HepG2 (cell line): ENCODE measurements around the gene GCNT4. TPM values are rescaled to one million over a fixed set of nuclear protein-coding genes. Genes with fewer than 3 reads are reported as not detected.

Experiments used
- ATAC-seq: fragments of 200-7000 bp; cut with Tn5 transposase; 3 replicates; pipeline ENCODE4 v1.9.1; 2020; ENCODE audit warnings: mild to moderate bottlenecking, moderate library complexity
- BruUV-seq: library from RNA; stranded (reverse); fragments of 400-500 nt; replicated peaks from 2 replicates; lab custom pipeline; 2021; lab: Mats Ljungman, UMichigan
- CTCF ChIA-PET: fragments of 300-600 bp; formaldehyde crosslinking; extraction: SDS; loops from one replicate; lab custom pipeline; 2021; ENCODE audit warnings: low total read pairs, inconsistent platforms, low intra/inter-chr PET ratio; lab: Yijun Ruan, JAX
- POLR2A ChIA-PET: fragments of 350-600 bp; sonication (Branson Sonifier 250); formaldehyde crosslinking; loops from one replicate; lab custom pipeline; 2020; ENCODE audit warnings: antibody characterized with exemption, inconsistent platforms; lab: Yijun Ruan, JAX
- DNase-seq: peaks from one replicate; pipeline ENCODE4 v3.0.0-alpha.2; 2015; ENCODE audit warnings: low spot score
- FAIRE-seq: peaks from 3 replicates; lab custom pipeline; 2011; peaks lifted over from hg19 to GRCh38; lab: Jason Lieb, UNC
- H2AFZ ChIP-seq: one replicate; pipeline ENCODE4 v1.6.1; 2011; ENCODE audit warnings: low read length, inconsistent platforms
- H3K27ac ChIP-seq: fragments of 300-600 bp; 3 replicates; pipeline ENCODE4 v1.8.0; 2011; ENCODE audit warnings: mixed run types, mild to moderate bottlenecking, mixed read lengths, low read length, inconsistent platforms; ENCODE audit not compliant: insufficient read depth; ENCODE audit errors: extremely low read length
- H3K27me3 ChIP-seq, 2 experiments: fragments of 200-600 bp in 1 of 2; 2 replicates in 1 of 2; 3 replicates in 1 of 2; pipeline versions ENCODE4 v1.6.0 to v1.8.0; 2011; ENCODE audit warnings: low read length in 2 of 2, mild to moderate bottlenecking in 2 of 2, moderate library complexity in 2 of 2, inconsistent platforms in 1 of 2; ENCODE audit not compliant: insufficient read depth in 2 of 2, control insufficient read depth in 1 of 2
- H3K36me3 ChIP-seq, 2 experiments: fragments of 200-600 bp in 1 of 2; replicated peaks in 1 of 2; 2 replicates in 1 of 2; 3 replicates in 1 of 2; pipeline versions ENCODE4 v1.5.1 to v1.8.0; 2011; ENCODE audit warnings: low read length in 2 of 2, inconsistent platforms in 1 of 2; ENCODE audit not compliant: insufficient read depth in 2 of 2, control insufficient read depth in 1 of 2
- H3K4me1 ChIP-seq: 2 replicates; pipeline ENCODE4 v1.5.1; 2012; ENCODE audit warnings: low read length, inconsistent platforms; ENCODE audit not compliant: insufficient read depth
- H3K4me2 ChIP-seq: 2 replicates; pipeline ENCODE4 v1.6.0; 2011; ENCODE audit warnings: low read depth, low read length, inconsistent platforms
- H3K4me3 ChIP-seq, 3 experiments: fragments of 200-600 bp in 1 of 3; sonication (generic), shearing (Covaris generic) in 1 of 3; replicated peaks in 1 of 3; 2 replicates each; pipeline ENCODE4 v1.5.1; 2011 to 2016; ENCODE audit warnings: low read length in 3 of 3, inconsistent platforms in 2 of 3, low read depth in 2 of 3, mild to moderate bottlenecking in 2 of 3, control low read depth in 1 of 3, mixed read lengths in 1 of 3; ENCODE audit not compliant: insufficient read depth in 1 of 3
- H3K79me2 ChIP-seq: one replicate; pipeline ENCODE4 v1.6.1; 2011; ENCODE audit warnings: low read length, inconsistent platforms; ENCODE audit not compliant: insufficient read depth
- H3K9ac ChIP-seq: 2 replicates; pipeline ENCODE4 v1.6.0; 2011; ENCODE audit warnings: mild to moderate bottlenecking, low read depth, low read length, inconsistent platforms; ENCODE audit not compliant: insufficient read depth
- H3K9me3 ChIP-seq: 2 replicates; pipeline ENCODE4 v1.5.1; 2012; ENCODE audit warnings: mild to moderate bottlenecking, low read length
- H4K20me1 ChIP-seq: 2 replicates; pipeline ENCODE4 v1.6.0; 2011; ENCODE audit warnings: inconsistent platforms, mild to moderate bottlenecking, low read length, moderate library complexity; ENCODE audit not compliant: insufficient read depth
- CREM ChIP-seq, 2 experiments: sonication (generic) in 1 of 2; formaldehyde crosslinking in 1 of 2; IDR thresholded peaks; 2 replicates each; pipeline versions ENCODE4 v1.4.0 to v1.6.1; 2016 to 2020; ENCODE audit warnings: antibody characterized with exemption in 1 of 2, mild to moderate bottlenecking in 1 of 2, missing genetic modification reagents in 1 of 2
- DZIP1 ChIP-seq: sonication (generic); formaldehyde crosslinking; IDR thresholded peaks from 2 replicates; pipeline ENCODE4 v1.5.0; 2020; ENCODE audit warnings: mild to moderate bottlenecking, missing genetic modification reagents
- FOXP1 ChIP-seq, 2 experiments: fragments of 450-650 bp in 1 of 2; IDR thresholded peaks; 2 replicates each; pipeline ENCODE4 v1.6.1; 2017 to 2018; ENCODE audit warnings: antibody characterized with exemption in 1 of 2
- HINFP ChIP-seq: sonication (generic); formaldehyde crosslinking; IDR thresholded peaks from 2 replicates; pipeline ENCODE4 v1.4.0; 2020; ENCODE audit warnings: low read depth, mild to moderate bottlenecking, missing genetic modification reagents
- KLF13 ChIP-seq: sonication (generic); formaldehyde crosslinking; IDR thresholded peaks from 2 replicates; pipeline ENCODE4 v1.4.0; 2020; ENCODE audit warnings: mild to moderate bottlenecking, missing genetic modification reagents
- MAFK ChIP-seq, 2 experiments: IDR thresholded peaks in 1 of 2; conservative IDR thresholded peaks in 1 of 2; 2 replicates each; pipeline ENCODE4 v1.6.1; 2011; ENCODE audit warnings: improper control_type of control experiment in 2 of 2, low read length in 2 of 2
- NR2C2 ChIP-seq: sonication (generic); formaldehyde crosslinking; IDR thresholded peaks from 2 replicates; pipeline ENCODE4 v1.4.0; 2020; ENCODE audit warnings: missing genetic modification reagents, mild to moderate bottlenecking, moderate library complexity, borderline replicate concordance
- TCF7 ChIP-seq: sonication (generic); IDR thresholded peaks from 2 replicates; pipeline ENCODE4 v1.6.1; 2016; ENCODE audit warnings: antibody characterized with exemption, low read depth
- TEAD3 ChIP-seq: optimal IDR thresholded peaks from 2 replicates; pipeline ENCODE3; 2016; ENCODE audit warnings: borderline replicate concordance
- U2AF1 ChIP-seq: fragments of 200-400 bp; formaldehyde crosslinking; optimal IDR thresholded peaks from 2 replicates; pipeline ENCODE3; 2017; ENCODE audit warnings: mild to moderate bottlenecking, low read depth, low read length
- ZNF143 ChIP-seq: sonication (generic); formaldehyde crosslinking; IDR thresholded peaks from 2 replicates; pipeline ENCODE4 v1.4.0; 2020; ENCODE audit warnings: missing genetic modification reagents
- ZNF281 ChIP-seq: sonication (generic); formaldehyde crosslinking; IDR thresholded peaks from 2 replicates; pipeline ENCODE4 v1.4.0; 2020; ENCODE audit warnings: missing genetic modification reagents, borderline replicate concordance
- ZNF747 ChIP-seq: sonication (generic); formaldehyde crosslinking; IDR thresholded peaks from 2 replicates; pipeline ENCODE4 v1.8.1; 2023; ENCODE audit warnings: missing genetic modification reagents, mild to moderate bottlenecking, borderline replicate concordance
- WGBS: methylation state at CpG from one replicate; pipeline ENCODE4 v1.1.6; 2017; ENCODE audit warnings: low lambda C conversion rate; 5-methylcytosine and 5-hydroxymethylcytosine counted together
- in situ Hi-C: cut with HindIII; loops from 2 replicates; pipeline ENCODE4 v1.10.0; 2017; ENCODE audit warnings: low pct_unique_long_range_greater_than_20kb; ENCODE audit not compliant: extremely low pct_ligation_motif_present
- intact Hi-C: fragments of 100-400 bp; cut with micrococcal nuclease; formaldehyde crosslinking; loops from one replicate; pipeline ENCODE4 v1.10.0; 2022; ENCODE audit not compliant: unreplicated experiment
- polyA plus RNA-seq, 8 experiments: library from polyadenylated mRNA; depleted of rRNA in 3 of 8; stranded (reverse) in 7 of 8; unstranded in 1 of 8; fragments of >200 nt; fragmentation: Illumina TruSeq in 4 of 8; extraction: Trizol in 4 of 8; gene quantifications; 2 replicates each; pipeline versions ENCODE4 v1.2.1 to v1.2.3, GENCODE V29; 2011 to 2016; ENCODE audit warnings: low read depth in 4 of 8, missing spikeins in 1 of 8, mixed read lengths in 1 of 8; ENCODE audit not compliant: insufficient read depth in 1 of 8
- total RNA-seq, 5 experiments: library from RNA; depleted of rRNA; stranded (reverse); fragments of >200 nt; fragmentation: Illumina TruSeq; extraction: Trizol; gene quantifications; 2 replicates each; pipeline ENCODE4 v1.2.3, GENCODE V29; 2016; ENCODE audit warnings: low read depth in 1 of 5
- TF ChIP-seq, protein P1 (sequence below): sonication (generic); formaldehyde crosslinking; IDR thresholded peaks from 2 replicates; pipeline ENCODE4 v1.8.1; 2023; ENCODE audit warnings: missing genetic modification reagents, mild to moderate bottlenecking, borderline replicate concordance
- TF ChIP-seq, protein P2 (sequence below): sonication (generic); formaldehyde crosslinking; IDR thresholded peaks from 2 replicates; pipeline ENCODE4 v1.8.1; 2023; ENCODE audit warnings: mild to moderate bottlenecking, moderate library complexity, missing genetic modification reagents

Gene GCNT4
- total and polyA plus RNA-seq, 2 of the 13 experiments (the other 11 are each of a cell fraction or from before 2014, with no cell fraction given): 0.22 to 0.38 TPM

GRCh38 chr5:75023368-75024159 lies 28.8 kb downstream of the GCNT4 start:
- intact Hi-C loops: no loop called here
- Histone ChIP-seq H4K20me1 (no peaks in the 10 kb centered on the region), H3K36me3 (no peaks in the 10 kb centered on the region), H3K4me3 (no peak overlapping the region), H3K9ac (no peak overlapping the region), H3K4me1 (peaks cover 25% of the 10 kb centered on the region), H3K27me3 (no peaks in the 10 kb centered on the region), H3K79me2 (no peaks in the 10 kb centered on the region), H3K27ac (no peak overlapping the region), H3K4me2 (no peak overlapping the region), H3K9me3 (no peaks in the 10 kb centered on the region), H2AFZ (no peak overlapping the region)
- ATAC-seq: no peak
- POLR2A ChIA-PET: no interaction called here
- CTCF ChIA-PET: no interaction called here
- in situ Hi-C loops: no loop called here
- FAIRE-seq: no peak
- no peak for DNase-seq
- WGBS: 39% methylated on average over 9 of the region's 9 CpGs
- BruUV-seq: no TSS peak
- TF ChIP-seq TEAD3 (CRISPR knock-in tag): no peak
- TF ChIP-seq FOXP1 (IDR thresholded peaks at IDR 0.05): no peak
- TF ChIP-seq FOXP1 (CRISPR knock-in tag; IDR thresholded peaks at IDR 0.05): no peak
- TF ChIP-seq DZIP1 (CRISPR knock-in tag): no peak
- no peak for TF ChIP-seq ZNF143 (CRISPR knock-in tag)
- TF ChIP-seq NR2C2 (CRISPR knock-in tag): no peak
- no peak for TF ChIP-seq HINFP (CRISPR knock-in tag)
- TF ChIP-seq ZNF747 (CRISPR knock-in tag): no peak
- TF ChIP-seq, protein P1, sequence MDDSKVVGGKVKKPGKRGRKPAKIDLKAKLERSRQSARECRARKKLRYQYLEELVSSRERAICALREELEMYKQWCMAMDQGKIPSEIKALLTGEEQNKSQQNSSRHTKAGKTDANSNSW (CRISPR knock-in tag): no peak
- TF ChIP-seq, protein P2, sequence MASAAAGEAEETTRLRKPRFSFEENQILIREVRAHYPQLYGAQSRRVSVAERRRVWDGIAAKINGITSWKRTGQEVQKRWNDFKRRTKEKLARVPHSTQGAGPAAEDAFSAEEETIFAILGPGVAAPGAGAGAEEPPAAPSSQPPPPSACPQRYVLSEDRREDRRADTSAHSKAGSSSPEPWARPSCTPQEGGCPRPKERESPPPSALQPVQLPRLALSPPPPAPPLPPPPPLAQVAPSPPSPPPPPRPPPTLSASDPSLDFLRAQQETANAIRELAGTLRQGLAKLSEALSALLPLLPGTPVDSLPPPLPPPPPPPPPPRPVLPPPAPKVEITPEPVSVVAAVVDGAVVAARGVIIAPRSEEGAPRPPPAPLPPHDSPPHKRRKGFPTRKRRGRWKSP (CRISPR knock-in tag): no peak
- TF ChIP-seq MAFK (conservative IDR thresholded peaks at IDR 0.05 in 1 of 2, IDR thresholded peaks at IDR 0.05 in 1 of 2; ENCODE audit: low read length in 2 of 2): no peak
- no peak for TF ChIP-seq CREM (IDR thresholded peaks at IDR 0.05)
- TF ChIP-seq CREM (CRISPR knock-in tag; IDR thresholded peaks at IDR 0.05): no peak
- TF ChIP-seq KLF13 (CRISPR knock-in tag): no peak
- TF ChIP-seq TCF7: no peak
- no peak for TF ChIP-seq ZNF281
- no peak for TF ChIP-seq U2AF1
